ENCODE data around the gene NFU1.
"Not testable (repeated sequence)": the region's sequence is repeated elsewhere in the genome, so short reads cannot be mapped to it uniquely, and the experiment has no call there.

The NFU1 gene

DNA sequence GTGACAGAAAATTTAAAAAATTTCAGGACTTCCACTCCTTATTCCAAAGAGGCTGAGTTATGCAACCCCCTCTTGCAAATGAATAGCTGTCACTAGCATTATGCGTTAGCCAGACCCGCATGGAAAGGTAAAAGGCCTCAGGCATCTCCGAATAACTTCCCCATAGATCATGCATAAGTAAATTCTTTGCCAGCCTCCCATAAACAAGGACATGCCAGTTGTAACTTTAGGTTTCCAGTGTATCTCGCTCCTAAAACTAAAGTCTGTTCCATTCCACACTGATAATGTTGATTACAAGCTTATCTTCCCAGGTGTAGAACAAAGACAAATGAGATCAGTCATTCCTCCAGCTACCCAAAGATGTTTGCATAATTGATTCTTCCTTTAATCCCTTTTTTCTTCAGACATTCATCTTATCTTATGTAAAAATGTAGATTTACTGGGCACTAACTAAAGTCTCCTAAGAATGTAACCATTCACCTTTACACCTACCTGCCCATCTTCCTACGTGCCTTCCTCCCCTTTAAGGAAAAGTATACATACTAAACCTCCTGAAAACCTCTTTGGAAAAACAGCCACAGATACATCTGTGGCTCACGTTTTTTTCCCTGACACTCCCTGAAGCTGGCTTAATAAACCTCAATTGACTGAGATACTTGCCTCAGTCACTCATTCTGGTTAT, 13.6 kb upstream of the NFU1 start:
- DNase-seq: no peak

DNA sequence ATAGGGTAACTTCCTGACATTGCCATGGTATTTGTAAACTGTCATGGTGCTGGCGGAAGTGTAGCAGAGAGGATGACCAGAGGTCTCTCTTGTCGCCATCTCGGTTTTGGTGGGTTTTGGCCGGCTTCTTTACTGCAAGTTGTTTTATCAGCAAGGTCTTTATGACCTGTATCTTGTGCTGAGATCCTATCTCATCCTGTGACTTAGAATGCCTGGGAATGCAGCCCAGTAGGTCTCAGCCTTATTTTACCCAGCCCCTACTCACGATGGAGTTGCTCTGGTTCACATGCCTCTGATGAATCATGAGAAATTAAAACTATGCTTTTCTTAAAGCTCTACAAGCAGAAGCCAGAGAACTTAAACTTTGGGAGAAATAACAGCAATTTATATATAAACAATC, 12.7 kb upstream of the NFU1 start:
- DNase-seq: no peak

DNA sequence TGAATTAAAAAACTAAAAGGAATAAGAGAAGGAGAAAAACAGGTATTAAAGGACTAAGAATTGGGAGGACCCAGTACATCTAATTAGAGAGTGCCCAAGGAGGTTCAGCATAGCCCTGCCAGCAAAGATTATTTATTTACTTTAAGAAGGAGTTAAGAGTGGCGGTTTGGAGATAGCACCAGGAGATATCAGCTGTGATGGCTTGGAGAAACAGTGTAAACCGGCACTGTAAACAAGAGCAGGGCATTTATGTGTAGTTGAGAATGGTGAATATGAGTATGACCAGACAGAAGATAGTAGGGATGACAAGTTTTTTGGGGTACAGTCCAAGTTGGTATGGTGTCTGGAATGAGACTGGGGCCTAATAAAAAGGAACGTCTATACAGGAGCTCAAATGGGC, 6.4 kb upstream of the NFU1 start:
- not testable (repeated sequence) for DNase-seq

DNA sequence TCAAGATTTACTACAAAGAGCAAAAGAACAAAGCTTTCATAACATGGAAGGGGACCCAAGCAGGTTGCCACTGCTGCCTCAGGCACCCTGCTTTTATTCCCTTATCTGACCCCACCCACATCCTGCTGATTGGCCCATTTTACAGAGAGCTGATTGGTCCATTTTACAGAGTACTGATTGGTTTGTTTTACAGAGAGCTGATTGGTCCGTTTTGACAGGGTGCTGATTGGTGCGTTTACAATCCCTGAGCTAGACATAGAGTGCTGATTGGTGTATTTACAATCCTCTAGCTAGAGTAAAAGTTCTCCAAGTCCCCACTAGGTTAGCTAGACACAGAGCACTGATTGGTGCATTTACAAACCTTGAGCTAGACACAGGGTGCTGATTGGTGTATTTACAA, 2.3 kb upstream of the NFU1 start:
- not testable (repeated sequence) for DNase-seq

DNA sequence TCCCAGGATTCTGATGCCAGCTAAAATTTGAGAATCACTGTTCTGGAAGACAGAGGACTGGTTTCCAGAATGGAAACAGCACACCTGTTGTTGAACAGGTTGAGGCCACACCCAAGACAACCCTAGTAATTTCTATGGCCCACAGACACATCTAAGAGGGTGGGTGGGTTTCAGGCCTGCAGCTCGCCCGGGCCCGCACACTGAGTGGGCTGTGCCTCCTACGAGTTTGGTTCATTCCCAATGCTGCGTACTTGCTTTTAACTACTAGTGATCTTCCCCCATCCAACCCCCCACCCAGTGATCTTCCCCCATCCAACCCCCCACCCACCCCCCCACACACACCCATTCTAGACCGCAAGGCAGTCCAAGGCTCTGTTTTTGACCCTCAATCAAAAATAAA, 1.3 kb upstream of the NFU1 start:
- DNase-seq: peak in 1 of 14 donors; percentile 36

DNA sequence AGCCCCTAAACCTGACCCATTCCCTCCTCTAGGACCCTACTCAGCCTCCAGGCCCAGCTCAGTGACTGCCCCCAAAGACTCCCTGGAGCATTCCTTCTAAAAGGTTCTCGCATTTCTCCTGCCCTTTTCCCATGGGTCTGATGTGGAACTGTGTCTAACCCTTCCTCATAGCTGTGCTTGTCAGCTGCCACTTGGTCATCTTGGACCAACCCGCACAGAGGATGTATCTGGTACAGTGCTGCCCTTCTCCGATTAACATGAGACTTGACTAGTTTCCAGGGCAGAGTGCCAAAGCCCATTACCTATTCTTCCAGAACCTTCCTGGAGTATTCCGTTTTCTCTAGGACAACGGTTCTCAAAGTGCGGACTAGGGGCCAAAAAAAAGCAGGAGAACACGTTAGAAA, 518 bp upstream of the NFU1 start:
- DNase-seq: peak in 3 of 14 donors; percentile 69 to 70 (median 69)

DNA sequence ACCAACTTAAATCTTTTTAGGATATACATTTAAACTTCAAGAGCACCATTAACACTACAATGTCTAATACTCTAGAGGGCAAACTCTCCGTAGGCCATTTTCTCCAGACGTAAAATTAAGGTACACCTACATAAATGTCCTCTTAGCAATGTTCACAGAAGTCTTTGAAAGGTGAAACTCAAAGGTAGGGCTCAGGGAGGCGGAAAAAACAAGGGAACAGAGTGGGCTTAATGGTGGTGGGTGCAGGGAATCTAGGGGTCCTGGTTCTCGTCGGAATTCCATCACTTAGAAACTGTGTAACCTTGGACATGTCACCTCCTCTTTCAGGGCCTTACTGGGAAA, 668 bp downstream of the NFU1 start:
- no peak for DNase-seq

DNA sequence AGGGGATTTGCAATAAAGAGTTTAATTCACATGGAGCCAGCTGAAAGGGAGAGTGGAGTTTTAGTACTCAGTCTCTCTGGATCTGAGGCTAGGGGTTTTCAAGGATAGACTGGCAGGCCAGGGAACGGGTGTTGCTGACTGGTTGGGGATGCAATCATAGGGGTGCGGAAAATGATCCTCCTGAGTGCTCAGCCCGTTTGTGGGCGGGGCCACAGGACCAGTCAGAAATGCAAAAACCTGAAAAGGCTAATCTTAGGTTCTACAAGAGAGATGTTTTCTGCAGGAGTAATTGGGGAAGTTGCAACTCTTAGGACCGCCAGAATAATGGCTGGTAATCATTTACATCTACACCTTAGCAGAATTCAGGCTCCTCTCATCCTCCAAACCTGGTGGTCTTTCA, 2.5 kb downstream of the NFU1 start:
- no peak for DNase-seq

DNA sequence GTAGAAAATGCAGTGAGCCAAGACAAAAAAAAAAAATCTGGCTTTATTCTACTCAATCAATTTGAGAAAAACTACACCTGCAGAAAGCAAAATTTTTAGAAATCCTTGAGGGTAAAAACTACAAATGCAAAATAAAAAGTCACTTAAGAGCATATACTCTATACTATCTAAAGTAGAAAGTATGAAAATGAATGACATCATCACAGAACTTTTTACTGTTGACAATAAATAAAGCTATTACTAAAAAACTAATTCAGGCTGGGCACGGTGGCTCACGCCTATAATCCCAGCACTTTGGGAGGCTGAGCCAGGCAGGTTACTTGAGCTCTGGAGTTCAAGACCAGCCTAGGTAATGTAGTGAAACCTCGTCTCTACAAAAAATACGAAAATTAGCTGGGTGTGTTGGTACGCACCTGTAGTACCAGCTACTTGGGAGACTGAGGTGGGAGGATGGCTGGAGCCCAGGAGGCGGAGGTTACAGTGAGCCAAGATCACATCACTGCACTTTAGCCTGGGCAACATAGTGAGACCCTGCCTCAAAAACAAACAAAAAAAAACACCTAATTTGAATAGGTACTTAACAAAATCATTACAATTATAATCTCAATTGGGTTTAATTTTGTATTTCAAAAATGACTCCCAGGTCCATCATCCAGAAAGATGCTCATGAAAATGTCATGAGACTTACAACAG, 7.6 kb downstream of the NFU1 start:
- no peak for DNase-seq

DNA sequence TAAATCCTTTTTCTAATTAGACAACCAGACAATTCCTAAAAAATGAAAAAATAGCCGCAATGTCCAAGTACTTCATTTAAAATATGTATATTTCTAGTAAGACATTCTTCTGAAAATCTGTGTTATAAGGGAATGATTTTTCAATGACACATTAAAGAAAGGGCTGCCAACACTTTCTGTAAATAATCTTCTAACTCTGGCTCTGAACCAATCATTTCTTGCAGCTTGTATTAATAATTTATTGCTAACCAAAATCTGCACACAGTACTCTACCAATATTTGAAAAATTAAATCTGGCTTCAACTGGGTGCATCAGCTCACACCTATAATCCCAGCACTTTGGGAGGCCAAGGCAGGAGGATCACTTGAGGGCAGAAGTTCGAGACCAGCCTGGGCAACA, 8.3 kb downstream of the NFU1 start:
- DNase-seq: no peak

DNA sequence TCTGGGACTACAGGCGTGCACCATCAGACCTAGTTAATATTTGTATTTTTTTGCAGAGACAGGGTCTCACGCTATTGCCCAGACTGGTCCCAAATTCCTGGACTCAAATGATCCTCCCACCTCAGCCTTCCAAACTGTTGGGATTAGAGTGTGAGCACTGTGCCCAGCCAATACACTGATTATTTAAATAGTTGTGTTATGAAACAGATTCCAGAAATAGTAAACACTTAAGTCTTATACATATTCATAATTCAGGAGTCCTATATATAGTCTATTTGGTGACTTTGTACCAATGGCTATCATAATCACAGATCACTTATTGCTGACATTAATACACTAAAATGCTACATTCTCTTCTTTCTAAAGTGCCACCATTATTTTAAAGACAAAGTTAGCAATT, 12.8 kb downstream of the NFU1 start:
- no peak for DNase-seq

DNA sequence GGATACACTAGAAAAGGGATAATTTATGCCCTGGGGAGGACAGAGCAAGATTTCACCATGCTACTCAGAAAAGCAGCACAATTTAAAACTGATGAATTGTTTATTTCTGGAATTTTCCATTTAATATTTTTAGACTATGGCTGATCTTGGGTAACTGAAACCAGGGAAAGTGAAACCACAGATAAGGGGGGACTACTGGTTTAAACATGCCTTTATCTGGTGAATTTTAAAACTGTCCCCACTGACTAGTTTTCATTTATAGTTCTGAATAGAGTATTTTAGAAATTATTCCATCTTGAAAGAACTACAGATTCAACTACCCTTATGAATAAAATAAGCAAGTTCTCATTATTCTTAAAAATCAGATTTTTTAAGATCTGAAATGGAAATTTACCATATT, 15.0 kb downstream of the NFU1 start:
- no peak for DNase-seq

DNA sequence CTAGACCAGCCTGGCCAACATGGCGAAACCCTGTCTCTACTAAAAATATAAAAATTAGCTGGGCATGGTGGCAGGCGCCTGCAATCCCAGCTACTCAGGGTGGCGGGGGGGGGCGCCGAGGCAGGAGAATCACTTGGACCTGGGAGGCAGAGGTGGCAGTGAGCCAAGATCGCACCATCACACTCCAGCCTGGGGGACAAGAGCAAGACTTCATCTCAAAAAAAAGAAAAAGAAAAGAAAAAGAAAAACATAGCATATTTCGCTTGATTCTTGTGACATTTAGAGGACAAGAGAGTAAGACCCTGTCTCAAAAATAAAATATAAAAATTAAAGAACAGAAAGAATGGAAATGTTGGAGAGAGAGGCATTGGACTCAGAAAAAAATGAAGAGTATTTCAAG, 18.1 kb downstream of the NFU1 start:
- DNase-seq: not testable (repeated sequence)

DNA sequence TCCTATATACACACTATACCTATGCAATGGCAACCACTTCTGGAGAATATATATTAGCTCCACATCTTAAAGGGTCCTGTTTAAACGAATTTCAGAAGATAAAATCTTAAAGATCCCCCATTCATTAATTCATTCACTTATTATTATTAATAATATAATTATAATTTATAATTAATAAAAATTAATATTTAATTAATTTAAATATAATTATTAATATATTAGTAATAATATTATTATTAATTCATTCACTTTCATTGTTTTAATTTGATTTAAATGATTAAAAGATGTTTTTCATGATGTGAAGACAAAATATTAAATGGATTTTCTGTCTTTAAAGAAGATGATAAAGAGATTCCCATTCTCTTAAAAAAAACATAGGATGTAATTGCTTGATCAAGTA, 21.1 kb downstream of the NFU1 start:
- no peak for DNase-seq

DNA sequence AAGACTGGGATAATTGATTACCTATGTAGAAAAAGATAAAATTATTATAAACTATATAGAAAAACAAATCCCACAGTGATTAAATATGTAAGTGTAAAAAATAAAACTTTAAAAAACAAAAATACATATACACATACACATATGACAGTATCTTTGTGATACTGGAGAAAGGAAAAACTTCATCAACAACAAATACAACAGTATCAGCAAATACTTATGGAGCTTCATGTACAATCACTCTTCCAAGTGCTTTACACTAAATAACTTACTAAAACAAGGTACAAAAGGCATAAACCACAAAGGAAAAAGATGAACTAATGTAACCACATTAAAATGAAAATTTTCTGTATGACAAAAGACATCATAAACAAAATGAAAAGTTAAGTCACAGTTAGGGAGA, 26.1 kb downstream of the NFU1 start:
- no peak for DNase-seq

DNA sequence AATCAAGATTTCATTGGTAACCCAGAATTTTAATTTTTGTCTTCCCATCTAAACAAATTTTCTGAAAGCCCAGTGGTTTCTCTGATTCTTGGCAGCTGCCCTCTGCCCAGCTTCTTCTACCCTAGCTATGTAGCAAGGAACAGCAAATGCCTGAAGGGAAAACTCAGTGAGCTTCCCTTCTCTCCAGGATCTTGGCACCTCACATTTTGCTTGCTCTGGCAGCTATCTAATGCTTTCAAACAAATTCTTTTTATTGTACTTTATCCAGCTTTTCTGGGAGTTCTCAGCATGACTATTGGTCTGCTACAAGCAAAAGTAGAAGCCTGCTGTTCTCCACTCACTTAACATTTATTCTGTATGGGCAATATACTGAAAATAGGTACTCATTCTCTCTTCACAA, 31.9 kb downstream of the NFU1 start:
- no peak for DNase-seq

DNA sequence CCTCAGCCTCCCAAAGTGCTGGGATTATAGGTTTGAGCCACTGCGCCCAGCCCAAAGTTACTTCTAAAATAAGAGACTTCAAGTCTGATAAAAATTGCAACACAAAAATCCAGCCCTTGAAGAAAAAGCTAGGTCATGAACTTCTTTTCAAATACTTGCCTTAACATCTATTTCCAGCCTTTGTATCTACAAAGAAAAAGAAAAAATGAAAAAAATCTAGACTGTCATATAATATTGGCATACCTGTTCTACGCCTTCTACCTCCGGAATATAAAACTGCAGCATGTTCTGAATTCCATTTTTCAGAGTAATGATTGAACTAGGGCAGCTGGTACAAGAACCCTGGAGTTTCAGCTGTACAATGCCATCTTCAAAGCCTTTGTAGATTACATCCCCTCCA, 37.1 kb downstream of the NFU1 start:
- no peak for DNase-seq

DNA sequence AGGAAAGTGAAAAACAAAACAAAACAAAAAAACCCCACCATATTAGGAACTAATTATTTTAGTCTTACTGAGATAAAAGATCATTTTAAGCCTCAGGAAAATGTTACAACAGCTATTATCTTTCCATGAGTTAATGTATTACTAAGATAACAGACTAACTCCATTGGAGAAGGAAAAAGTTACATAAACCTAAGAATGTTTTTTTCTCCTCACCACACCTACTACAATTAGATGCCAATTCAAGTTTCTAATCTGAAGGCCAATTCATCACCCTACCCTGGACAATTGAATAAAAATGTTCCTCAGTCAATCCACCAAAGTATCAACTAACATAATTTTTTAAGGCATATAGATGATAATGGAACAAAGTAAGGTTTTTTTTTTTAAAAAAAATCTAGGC, 40.0 kb downstream of the NFU1 start:
- no peak for DNase-seq

DNA sequence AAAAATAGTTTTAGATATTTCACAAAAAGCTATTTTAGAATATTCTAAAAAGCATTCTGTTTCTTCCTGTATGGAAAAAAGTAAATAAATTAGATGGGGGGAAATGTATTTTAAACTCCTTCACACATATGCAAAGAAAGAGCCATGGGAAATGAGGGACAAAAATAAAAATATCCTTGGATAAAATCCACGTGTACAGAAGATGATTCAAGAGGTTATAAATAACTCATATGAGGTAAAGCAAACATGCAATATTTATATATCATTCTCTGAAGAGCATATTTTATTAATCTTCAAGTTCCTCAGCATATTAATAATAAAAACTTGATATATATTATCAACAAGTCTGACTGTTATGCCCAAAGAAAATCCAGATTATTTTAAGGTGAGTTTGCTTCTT, 41.4 kb downstream of the NFU1 start:
- DNase-seq: no peak

DNA sequence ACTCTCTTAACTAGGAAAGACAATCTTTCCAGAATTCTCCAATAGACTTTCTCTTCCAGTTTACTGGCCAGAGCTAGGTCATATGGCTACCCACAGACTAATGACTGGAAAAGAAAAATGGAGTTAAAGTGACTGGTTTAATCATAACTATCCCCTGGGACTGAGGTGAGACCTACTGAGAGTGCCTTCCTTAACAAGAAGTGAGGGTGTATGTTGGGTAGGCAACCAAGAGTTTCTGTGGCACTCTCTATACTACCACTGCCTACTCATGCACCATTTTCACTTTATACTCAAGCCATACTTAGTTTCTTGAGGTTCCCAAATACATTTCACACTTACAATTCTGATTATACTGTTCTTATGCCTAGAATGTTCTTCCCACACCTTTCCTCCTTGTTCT, 43.3 kb downstream of the NFU1 start:
- DNase-seq: no peak

DNA sequence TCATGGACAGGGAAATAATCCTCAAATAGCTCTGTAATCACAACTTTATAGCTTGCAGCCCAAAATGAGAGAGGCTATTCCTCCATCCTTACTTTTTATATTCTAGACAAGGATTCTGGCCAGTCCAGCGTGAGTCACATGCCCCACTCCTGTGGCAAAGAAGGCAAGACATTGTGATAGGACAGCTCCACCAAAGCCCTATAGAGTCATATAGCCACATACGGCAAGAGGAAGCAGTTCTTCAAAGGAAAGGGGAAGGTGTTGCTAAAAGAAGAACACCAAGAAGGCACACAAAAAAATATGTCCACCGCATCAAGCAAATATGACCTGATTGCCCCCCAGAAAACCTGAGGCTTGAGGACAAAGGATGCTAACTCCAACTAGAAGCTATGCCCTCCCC, 46.8 kb downstream of the NFU1 start:
- DNase-seq: no peak

DNA sequence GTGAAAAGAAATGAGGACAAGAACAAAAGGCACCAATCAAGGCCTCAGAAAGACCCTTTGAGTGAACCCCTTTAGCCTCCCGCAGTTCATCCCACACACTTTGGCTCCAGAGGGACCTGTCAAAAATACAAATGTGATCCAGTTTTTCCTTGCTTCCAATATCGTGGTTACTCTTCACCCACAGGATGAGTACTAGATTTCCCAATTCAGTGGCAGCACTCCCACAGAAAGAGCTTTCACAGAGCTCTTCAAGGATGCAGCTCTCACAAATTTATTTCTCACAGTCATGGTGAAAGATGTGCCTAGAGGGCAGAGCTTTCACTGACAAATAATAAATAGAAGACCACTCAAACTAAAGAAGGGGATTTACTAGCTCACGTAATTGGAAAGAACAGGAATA, 47.2 kb downstream of the NFU1 start:
- no peak for DNase-seq

DNA sequence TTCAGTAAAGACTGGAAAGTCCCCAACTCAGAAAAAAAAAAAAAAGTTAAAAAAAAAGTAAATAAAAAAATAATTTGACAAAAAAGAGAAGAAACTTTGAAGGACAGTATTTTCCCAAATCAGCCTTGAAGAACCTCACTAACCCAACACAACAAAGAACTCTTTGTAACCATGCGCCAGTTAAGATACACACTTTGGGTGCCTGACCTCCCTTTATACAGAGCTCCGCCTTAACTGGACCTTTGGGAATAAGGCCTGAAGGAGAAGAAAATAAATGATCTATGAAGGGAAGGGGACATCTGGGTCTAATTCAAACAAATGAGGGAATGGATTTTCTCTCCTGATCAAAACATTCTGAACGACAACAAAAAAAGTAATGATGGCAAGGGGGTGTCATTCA, 48.0 kb downstream of the NFU1 start:
- DNase-seq: no peak

DNA sequence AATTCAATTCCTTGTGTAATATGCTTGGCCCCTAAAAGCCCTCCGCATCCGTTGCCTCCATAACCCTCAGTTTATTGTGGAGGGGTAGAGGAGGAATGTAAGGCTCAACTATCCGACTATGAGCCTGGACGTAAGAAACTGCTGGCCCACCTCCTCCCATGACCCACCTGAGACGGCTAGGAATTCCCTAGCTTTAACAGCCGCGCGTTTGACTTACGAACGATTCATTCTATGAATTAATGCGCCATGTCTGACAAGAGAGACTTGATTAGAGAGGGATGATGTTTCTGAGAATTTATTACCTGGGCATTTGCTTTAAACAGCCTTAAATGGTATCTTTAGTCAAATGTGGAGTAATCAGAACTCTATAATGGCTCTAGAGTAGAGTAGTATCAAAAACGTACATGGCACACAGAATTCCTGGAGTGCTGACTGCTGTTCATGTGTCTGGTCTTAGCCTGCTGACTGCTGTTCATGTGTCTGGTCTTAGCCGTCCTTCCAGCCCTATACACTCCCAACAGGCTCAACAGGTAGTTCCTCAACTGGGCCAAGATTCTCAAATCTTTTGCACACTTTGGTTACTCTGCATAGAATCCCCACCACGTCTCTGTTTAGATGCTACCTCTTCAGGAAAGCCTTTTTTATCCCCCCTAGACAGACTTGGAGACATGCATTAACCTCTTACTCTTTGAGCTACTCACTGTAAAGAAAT, 49.3 kb downstream of the NFU1 start:
- peak in 1 of 14 donors; percentile 23 for DNase-seq

Data from C1 segment of cervical spinal cord (tissue), 14 donors.